Ramos (cell line): ENCODE results near the gene EML1.

Experiments used
- in situ Hi-C: fragments of 300-500 bp; cut with MboI; formaldehyde crosslinking; loops from one replicate; pipeline ENCODE4 v1.14.3; 2022; ENCODE audit warnings: low sequenced_read_pairs; ENCODE audit not compliant: unreplicated experiment

Gene EML1

DNA sequence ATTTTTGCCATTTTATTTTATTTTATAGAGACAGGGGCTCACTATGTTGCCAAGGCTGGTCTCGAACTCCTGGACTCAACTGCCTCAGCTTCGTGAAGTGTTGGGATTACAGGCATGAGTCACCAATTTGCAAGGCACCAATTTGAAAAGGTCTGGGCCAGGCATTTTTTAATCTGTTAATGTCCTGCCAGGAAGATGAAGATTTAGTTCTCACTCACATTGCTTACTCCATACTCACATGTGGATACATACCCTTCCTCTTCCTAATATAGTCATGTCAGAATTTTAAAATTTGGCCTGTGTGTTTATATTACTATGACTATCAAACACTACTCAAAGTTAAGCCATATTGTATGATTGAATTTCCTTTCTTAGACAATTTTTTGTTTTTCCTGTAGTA, 15.3 kb upstream of the EML1 start:
- in situ Hi-C loops, result no loop called here

DNA sequence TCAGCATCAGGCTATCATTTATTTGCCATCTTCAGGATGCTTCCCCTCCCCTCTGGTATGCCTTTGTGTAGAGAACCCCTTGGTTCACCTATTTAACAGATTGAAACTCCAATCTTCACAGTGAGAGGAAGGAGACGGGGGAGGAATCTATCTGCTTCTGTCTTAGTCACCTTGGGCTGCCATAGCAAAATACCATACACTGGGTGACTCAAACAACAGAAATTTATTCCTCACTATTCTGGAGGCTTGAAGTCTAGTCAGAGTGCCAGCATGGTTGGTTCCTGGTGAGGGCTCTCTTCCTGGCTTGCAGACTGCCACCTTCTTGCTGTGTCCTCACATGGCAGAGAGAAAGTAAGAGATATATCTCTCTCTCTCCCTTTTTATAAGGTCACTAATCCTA, 13.5 kb upstream of the EML1 start:
- in situ Hi-C loops, result no loop called here

DNA sequence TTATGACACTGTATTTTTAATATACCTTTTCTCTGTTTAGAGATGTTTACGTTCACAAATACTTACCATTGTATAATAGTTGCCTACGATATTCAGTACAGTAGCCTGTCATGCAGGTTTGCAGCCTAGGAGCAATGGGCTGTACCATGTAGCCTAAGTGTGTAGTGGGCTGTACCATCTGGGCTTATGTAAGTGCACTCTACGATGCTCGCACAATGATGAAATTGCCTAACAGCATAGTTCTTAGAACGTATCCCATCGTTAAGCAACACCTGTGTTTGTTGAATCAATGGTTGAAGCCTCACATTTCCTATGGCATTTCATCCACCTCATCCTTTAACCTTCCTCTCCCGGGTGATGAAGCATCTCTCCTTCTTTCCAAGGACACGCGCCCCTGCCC, 12.5 kb upstream of the EML1 start:
- in situ Hi-C loops, result no loop called here

DNA sequence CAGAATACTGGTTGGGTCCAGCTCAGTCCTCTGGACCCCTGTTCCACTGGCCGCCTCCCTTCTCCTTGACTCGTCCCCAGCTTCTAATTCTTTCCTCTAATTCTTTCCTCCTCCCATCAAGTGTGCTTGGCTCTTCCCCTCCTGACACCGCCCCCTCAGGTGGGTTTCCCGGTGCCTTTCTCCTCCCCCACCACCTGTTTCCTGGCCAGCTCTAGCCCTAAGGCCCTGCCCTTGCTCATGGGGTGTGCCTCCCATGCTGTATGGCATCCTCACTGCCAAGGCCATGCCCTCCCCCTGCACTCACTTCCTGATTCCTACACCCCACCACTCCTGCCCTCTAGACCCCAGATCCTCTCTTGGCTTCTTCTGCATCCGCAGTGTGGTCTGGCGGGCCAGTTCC, 12.1 kb upstream of the EML1 start:
- in situ Hi-C loops, result no loop called here

DNA sequence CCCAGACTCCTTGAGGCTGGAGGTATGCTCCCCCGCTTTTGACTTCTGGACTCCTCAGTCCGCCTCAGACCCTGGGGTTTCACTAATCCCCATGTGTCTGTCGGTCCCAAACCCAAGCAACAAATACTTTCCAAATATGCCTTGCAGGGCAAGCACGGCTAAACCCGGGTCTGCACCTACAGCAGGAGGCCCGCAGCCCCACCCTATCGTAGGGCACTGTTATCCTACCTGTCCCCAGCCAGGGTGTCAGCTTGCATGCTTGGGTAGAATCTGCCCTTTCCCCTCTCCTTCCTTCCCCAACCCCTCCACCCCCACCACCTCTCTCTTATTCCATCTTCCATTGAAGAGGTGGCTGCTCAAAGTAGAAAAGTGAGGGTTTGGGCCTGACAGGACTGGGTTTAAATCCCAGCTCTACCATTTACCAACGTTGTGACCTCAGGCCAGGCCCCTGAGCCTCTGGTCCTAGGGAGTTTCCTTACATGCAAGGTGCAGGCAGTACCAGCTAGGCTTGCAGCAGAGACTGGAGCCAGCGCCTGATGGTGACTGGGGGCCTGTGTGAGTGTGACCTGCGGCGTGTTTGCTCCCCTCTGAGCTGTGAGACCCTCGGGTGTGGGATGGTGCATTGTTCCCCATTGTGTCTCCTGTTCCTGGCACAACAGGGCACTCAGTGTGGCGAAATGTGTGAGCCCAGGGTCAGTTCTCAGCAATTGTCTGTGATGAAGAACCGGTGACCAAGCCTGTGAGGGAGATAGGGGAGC, 11.2 kb upstream of the EML1 start:
- in situ Hi-C loops, result no loop called here

DNA sequence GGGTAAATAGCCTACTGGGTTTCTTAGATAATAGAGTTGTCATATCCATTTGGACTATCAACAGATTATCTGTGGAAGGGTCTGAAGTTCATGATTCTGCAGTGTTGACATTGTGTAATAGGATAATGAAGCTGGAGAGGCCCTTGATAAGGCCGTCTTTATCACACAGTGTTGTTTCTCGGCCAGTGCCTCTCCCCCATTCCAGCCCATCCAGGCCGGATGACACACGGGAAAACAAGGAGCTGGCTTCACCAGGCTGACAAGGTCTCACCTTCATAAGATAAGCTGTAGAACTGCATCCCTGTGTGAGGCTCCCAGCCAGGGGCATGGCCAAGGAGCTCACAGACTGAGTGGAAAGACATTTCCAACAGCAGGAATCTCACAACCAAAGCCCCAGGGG, 8.7 kb upstream of the EML1 start:
- in situ Hi-C loops, result no loop called here

DNA sequence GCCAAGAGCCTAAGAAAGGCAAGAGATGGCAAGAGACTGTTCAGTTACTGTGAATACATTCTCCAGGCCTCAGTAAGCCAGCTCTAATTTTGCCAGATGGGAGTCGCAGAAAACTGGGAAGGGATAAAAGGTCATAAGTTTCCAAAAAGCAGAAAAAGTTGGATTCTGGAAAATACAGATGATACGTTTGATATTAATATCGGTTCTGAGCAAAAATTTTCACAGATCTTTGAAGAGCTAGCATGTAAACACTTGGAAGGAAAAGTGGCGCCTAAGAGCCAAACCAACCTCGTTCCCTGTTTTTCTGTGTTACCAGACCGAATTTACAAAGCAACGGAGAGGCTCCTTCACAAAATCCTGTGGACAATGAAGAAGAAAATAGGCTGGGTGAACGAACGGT, 7.8 kb upstream of the EML1 start:
- in situ Hi-C loops, result no loop called here

DNA sequence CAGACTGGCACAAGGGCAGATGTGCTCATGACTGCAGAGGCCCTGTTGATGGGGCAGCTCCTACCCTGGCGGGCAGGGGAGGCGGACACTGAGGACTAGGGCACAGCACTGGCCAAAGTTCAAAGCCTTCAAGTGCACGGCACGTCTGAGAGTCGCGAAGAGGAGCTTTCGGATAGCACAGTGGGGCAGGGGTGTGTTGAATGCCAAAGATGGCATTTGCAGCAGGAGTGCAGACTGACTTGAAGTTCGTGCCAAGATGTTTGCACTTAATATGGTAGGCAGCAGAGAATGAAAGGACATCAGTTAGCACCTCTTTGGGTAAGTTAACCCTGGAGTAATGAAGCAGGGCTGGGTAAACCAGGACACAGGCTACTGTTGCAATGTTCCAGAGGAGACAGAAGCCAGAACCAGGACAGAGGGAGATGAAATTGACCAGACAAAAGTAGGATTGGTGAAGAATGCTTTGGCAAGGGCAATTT, 6.7 kb upstream of the EML1 start:
- in situ Hi-C loops, result no loop called here

DNA sequence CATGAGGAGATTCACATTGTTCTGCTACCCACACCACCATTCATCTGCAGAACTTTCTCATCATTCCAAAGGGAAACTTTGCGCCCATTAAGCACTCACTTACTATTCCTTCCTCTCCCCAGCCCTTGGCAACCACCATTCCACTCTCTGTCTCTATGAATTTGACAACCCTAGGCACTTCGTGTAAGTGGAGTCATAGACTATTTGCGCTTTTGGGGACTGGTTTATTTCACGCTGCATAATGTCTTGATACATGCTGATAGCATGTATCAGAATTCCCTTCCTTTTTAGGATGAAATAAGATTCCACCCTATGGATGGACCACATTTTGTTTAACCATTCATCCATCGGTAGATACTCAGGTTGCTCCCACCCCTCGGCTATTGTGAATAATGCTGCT, 4.5 kb upstream of the EML1 start:
- in situ Hi-C loops, result no loop called here

DNA sequence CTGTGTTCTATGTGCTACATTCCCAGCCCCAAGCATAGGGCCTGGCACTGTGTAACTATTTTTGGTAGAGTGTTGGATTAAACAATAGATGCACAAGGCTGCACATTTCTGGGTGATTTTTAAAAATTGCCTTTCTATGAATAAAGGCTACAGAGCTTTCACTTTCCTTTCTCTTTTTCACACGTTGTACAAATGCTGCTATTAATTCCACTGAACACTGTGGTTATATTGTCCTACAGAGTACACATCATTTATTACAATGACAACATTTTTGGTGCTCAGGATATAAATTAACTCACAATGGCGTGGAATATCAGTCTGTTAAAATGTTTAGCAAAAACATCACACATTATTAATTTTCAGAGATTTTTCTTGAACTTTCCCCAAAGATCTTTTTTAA, 3.6 kb upstream of the EML1 start:
- in situ Hi-C loops, result no loop called here

DNA sequence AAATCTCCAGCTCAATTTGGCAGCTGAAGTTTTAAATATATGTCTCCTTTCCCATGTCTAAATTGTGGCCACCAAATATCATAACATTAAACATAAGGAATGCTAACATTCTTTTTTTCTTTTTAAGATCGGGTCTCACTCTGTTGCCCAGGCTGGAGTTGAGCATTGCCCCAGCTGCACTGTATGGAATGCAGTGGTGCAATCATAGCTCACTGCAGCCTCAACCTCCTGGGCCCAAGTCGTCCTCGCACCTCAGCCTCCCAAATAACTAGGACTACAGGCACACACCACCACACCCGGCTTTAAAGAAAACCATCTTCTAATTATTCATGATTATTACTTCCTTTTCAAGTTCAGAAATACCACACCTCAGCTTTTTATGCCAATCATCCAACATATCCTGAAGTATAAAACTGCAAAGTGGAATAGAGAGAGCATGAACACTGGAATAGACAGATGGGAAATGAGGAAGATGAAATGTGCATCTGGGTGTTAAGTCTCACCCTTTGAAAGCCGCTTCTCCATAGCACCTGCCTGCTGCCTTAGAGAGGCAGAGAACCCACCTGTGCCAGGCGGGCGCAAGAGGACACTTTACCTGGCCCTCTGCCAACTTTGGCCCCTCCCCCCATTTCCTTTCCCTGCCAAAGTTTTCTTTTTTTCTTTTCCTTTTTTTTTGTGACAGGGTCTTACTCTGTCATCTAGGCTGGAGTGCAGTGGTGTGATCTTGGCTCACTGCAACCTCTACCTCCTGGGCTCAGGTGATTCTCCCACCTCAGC, 2.8 kb upstream of the EML1 start:
- in situ Hi-C loops, result no loop called here

DNA sequence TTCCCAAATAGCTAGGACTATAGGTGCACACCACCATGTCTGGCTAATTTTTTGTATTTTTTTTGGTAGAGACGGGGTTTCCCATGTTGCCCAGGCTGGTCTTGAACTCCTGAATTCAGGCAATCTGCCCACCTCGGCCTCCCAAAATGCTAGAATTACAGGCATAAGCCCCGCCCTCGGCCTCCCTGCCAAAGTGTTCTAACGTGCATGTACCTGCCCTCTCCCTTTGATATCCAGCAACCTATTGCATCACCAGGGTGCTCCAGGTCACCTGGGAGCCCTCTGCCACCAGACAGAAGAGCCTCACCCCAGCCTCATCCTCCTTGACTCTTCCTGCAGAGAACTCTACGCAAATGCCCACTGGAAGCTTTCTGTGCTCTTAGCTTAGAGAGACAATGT, 2.2 kb upstream of the EML1 start:
- in situ Hi-C loops, result no loop called here

DNA sequence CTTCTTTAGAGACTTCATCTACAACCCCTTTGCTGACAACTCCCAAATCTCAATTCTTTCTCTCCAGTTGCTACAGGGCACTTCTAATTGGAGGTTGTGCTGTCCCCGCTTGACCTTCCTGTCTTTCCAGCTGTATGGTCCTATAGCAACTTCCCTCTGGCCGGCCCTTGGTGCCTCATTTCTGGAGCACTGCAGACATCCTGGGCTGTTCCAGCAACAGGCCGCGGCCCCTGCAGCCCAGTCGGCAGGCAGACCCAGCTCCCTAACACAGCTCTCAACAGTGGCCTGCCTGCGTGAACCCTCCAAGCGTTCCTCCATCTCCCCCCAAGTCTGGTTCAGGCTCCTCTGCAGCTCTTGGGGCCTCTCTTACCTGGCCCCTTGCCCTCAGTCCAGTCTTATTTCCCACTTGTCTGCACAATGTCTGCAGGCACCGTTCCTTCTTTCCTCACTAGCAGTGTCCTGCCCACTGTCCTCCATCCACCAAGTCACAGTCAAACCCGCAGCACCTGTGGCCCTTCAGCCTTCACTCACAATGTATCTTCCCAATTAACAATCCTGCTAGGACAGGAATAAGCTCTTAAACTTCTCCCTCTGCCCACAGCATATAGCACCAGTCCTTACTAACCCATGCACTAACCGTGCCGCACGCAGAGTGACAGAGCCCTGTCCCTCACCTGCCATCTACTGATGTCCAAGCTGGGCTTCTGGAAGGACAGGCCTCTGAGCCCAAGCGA, 1.6 kb upstream of the EML1 start:
- in situ Hi-C loops, result no loop called here

DNA sequence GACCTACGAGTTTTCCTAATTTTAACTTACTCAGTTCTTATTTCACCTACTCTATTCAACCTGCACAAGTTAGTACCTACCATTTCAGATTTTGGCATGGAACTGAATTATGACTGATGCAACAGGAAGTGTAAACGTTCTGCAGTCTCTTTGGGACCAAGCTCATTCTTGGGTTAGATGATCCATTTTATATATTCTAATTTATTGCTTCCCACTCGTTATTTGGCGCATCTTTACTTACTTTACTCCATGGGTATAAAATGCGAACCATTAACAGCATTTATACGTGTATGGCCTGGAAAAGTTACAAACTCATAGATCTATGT, 1.0 kb upstream of the EML1 start:
- in situ Hi-C loops, result no loop called here

DNA sequence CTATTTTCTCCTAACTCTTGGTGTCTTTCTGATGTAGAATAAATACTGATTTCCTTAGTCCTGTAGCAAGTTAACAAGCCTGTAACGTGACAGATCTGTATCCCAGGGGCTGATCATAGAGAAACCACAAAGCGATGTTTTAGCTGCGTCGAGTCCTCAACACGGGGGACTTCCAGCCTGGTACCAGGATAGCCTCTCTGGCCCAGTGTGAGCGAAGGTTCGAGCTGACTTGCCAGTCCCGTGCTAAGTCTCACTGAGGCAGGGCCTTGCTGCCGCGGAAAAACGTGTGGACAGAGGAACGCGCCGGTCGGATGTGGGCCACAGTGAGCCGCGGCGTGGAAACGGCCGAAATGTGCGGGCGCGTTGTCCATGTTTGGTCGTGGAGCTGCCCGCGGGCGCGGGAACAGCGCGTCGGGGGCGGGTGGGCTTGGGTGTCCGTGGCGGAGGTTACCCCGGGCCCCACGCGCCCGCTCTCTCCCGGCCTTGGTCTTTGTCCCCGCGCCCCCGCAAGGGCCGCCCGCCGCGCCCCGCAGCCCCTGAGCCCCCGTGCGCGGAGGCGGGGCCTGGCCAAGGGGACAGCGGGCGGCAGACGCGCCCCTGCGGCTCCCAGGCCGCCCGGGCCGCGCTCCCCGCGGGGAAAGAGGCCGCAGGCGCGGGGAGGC, 531 bp upstream of the EML1 start:
- in situ Hi-C loops, result no loop called here

DNA sequence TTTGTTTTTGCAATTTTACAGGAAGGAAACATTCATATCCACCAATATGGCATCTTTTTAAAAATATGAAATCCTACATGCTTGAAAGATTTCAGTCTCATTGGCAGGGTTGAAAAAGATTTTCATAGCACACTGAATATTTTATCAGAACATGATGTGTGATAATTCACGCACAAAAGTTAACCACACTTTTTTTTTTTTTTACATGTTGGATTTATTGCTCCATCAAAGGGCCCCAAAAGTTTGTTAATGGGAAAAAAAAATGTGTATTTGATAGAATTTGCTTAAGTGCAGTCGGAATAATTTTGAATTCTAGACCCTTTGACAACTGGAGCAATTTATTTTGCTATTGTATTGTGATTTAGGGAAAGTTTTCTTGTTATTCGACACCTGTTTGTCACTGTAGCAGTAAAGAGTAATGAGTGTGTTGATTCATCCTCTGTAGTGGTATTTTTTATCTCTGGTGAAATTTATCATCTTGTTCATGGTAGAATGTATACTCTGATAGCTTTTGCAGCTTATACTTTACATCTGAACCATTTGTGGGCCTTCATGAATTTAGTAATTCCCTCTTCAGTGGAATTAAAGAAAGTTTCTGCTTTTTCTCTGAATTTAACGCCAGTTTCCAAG, 1.1 kb downstream of the EML1 start:
- in situ Hi-C loops, result no loop called here

DNA sequence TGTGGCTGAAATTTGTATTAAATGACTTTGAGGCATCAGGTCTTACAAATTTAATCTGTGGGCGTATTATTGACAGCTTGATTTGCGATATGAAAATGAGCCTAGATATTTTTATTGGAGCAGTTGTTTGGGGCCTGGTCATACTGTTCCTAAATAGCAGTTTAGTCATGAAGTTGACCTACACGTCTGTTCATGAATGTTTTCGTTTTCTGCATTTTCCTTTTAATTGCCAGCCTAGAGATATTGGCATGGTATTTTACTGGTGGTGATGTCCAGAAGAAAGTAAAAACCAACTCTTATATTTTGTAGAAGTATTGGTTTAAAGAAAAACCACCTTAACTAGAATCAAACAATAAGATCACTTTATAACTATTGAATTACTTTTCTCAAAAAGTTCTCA, 1.8 kb downstream of the EML1 start:
- in situ Hi-C loops, result no loop called here

DNA sequence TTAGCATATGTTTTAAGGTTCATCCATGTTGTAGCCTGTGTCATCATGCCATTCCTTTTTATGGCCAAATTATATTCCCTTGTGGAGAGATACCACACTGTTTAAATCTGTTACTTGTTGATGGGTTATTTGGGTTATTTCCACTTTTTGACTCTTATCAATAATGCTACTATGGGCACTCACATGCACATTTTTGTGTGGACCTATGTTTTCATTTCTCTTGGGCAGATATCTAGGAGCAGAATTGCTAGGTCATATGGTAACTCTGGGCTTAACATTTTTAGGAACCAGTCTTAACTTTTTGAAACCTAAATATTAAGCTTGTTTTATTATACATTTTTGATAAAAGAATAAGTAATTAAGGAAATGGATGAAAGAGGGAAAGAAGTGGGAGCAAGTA, 4.0 kb downstream of the EML1 start:
- in situ Hi-C loops, result no loop called here

DNA sequence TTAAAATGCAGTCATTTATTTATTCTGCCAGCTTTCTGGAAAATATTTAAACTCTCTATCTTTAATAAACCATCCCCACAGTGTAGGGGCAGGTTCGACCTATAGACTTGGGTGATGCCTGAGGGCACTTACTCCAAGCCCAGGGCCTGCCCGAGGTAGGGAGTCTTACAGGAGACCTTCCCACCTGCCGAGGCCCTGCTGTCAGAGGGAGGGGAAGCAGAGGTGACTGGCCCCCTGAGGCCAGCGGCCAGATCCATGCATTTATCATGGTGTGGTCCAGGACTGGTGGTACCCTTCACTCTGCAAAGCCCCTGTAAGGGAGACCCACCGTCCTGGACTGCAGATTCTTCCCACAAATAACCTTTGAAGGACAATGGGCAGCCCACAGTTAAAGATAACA, 7.6 kb downstream of the EML1 start:
- in situ Hi-C loops, result no loop called here

DNA sequence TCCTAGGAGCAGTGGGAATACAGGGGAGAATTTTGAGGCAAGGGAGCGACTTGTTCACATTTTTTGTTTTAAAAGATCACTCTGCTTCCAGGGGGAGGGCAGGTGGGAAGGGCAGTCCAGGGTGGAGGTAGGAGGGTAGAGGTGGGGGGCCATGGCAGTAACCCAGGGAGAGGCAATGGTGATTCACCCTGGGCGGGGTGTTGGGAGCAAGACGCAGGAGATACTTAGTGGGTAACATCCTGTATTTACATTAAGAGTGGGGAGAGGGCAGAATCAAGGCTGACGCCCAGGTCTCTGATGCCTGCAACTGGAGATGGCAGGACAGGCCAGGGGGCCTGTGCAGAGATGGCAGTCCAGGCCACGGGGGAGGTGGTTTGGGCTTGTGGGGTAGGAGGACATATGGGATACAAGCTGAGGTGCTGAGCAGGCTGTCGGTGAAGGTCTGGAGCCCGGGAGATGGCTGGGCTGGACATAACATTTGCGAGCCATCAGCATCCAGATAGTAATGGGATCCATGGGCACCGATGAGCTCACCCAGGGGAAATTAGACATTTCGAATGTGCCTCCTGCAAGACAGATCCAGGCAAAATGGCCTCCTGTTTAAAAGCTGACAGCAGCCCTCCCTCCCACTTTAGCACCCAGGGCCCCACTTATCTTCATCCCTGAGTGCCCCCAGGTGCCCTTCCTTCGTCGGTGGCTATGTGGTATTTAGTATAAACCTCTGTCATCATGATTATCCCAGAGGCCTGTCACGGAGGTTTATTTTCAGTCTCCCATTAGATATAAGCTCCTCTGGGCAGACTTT, 9.3 kb downstream of the EML1 start:
- in situ Hi-C loops, result no loop called here
